Right lobe of liver (tissue), 4 donors: Measurements from ENCODE around the gene GAL3ST1.

Experiments used
- POLR2A ChIP-seq: fragments of 450-650 bp; IDR thresholded peaks from one replicate; pipeline ENCODE4 v1.6.1; 2017; ENCODE audit warnings: antibody characterized with exemption, mild to moderate bottlenecking
- TF ChIP-seq, protein P1 (sequence below), 4 donors: fragments of 200-600 bp in 3 of 4; fragments of 450-650 bp in 1 of 4; IDR thresholded peaks; one replicate each; pipeline versions ENCODE4 v1.5.1 to v1.8.0; 2016 to 2022; ENCODE audit warnings: antibody characterized with exemption in 4 of 4, mild to moderate bottlenecking in 2 of 4
- donor health status: DM: no; HTN: no; CAD: no.
- donor health status: DM: no; HTN: no; CAD: no.
- donor health status: DM: no; HTN: yes; CAD: no.

DNA sequence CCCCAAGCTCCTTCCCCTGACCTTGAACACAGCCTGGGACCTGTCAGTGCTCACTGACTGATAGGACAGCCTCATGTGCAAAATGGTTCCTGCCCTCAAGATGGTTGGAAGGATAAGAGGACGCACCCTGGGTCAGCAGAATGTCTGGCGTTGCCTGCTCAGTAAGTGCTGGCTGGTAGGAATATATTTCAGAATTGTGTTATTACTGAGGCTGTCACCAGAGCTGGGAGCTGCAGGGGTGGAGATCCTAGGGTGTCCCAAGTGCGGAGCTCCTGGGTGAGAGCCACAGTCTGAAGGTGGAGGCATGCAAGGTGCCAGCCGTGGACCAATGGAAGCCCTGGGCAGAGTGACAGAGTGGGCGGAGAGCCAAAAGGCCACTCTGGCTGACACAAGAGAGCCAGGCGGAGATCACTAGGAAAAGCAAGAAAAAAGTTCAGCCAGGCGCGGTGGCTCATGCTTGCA lies 67.9 kb downstream of the GAL3ST1 start:
- TF ChIP-seq, protein P1, sequence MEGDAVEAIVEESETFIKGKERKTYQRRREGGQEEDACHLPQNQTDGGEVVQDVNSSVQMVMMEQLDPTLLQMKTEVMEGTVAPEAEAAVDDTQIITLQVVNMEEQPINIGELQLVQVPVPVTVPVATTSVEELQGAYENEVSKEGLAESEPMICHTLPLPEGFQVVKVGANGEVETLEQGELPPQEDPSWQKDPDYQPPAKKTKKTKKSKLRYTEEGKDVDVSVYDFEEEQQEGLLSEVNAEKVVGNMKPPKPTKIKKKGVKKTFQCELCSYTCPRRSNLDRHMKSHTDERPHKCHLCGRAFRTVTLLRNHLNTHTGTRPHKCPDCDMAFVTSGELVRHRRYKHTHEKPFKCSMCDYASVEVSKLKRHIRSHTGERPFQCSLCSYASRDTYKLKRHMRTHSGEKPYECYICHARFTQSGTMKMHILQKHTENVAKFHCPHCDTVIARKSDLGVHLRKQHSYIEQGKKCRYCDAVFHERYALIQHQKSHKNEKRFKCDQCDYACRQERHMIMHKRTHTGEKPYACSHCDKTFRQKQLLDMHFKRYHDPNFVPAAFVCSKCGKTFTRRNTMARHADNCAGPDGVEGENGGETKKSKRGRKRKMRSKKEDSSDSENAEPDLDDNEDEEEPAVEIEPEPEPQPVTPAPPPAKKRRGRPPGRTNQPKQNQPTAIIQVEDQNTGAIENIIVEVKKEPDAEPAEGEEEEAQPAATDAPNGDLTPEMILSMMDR (IDR thresholded peaks at IDR 0.05): no peak
- no peak for TF ChIP-seq POLR2A
